Fibroblast of skin of left quadriceps (primary cell): ENCODE results near the gene SHLD2.
A peak's percentile ranks its signal among the peaks of the same experiment; 100 is the strongest.
"Not testable (repeated sequence)": the region's sequence is repeated elsewhere in the genome, so short reads cannot be mapped to it uniquely, and the experiment has no call there.

Experiments used
- DNase-seq, 2 experiments: peaks; one replicate each; pipeline ENCODE4 v3.0.0-alpha.2; 2013; ENCODE audit warnings: low read depth in 2 of 2

SHLD2 gene

DNA sequence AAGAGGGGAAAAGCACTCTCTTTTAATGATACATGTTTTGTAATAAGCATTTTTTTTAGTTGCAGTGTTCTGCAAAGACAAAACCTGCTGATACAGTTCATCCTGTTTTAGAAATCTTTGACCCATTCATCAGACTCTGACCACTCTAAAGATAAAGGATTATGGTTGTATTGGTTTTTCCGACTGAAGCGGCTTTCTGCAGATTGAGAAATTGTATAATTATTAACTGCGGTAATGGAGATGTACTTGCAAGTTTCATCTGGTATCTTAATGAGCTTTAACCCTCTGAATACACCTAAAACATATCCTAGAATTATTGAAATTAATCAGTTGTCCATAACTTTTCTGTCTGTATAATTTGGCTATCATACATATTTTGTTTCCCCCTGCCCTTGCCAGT, 50.6 kb downstream of the SHLD2 start:
- not testable (repeated sequence) for DNase-seq

- not testable (repeated sequence) for DNase-seq
Measured at GRCh38 chr10:87149020-87149609, 54.1 kb downstream of the SHLD2 start.

- not testable (repeated sequence) for DNase-seq
Measured at GRCh38 chr10:87151516-87151915, 56.5 kb downstream of the SHLD2 start.

- not testable (repeated sequence) for DNase-seq
Measured at GRCh38 chr10:87156841-87157240, 61.8 kb downstream of the SHLD2 start.

GRCh38 chr10:87157821-87158220, 62.8 kb downstream of the SHLD2 start:
- peak; percentile 10 to 15 for DNase-seq

DNA sequence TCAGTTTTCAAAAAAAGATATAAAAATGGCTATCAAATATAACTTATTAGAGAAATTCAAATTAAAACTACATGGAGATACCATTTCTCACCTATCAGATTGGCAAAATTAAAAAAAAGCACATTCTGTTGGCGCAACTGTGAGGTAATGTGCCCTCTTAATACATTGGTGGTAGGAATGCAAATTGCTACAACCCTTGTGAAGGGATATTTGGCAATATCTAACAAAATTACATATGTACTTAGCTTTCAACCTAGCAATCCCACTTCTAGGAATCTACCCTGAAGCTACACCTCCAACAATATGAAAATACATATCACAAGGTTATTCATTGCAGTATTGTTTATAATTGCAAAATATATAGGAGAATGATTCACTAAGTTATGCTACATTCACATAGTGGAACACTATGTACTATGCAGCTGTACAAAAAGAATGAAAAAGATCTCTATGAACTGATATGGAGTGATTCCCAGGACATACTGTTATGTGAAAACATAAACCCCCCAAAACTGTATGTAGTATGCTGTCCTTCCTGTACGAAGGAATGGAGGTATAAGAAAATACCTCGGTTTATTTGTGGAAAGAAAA, 67.8 kb downstream of the SHLD2 start:
- DNase-seq = not testable (repeated sequence)

DNA sequence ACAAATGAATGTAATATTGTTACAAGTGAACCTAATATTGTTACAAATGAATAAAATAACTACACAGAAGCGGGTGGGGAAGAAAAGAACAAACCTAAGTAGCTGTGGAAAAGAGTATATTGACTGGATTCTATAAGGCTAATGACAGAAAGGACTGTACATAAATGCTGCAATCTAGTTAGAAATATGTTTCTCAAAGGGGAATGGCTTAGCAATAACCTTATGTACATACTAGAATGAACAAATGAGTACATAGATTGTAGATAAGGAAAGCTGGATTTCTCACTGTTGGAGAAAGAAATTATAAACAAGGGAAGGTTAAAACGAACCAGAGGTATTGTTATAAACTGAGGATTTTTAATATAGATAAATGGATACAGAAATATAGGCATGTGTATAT, 68.4 kb downstream of the SHLD2 start:
- not testable (repeated sequence) for DNase-seq

GRCh38 chr10:87169857-87170256, 74.9 kb downstream of the SHLD2 start:
- DNase-seq = not testable (repeated sequence)

- not testable (repeated sequence) for DNase-seq
Measured at GRCh38 chr10:87170705-87171104, 75.7 kb downstream of the SHLD2 start.

- DNase-seq = not testable (repeated sequence)
Measured at GRCh38 chr10:87171670-87172069, 76.7 kb downstream of the SHLD2 start.

DNA sequence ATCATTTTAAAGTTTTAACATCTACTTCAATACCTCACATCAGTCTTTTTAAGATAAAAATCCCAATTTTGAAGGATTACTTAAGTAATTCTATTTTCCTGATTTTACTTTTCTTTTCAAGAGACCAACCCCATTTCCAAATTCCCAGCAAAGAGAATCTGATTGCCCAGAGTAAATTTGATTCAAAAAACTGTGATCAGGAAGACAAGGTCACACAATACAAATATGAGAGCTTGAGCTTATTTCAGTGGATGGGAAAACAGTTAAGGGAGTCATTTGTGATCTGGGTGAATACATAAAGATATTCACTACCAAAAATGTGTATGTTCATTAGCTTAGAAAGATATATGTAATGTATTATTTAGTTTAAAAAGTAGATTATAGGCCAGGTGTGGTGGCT, 77.2 kb downstream of the SHLD2 start:
- DNase-seq = not testable (repeated sequence)

GRCh38 chr10:87177587-87177986, 82.6 kb downstream of the SHLD2 start:
- not testable (repeated sequence) for DNase-seq

- DNase-seq = not testable (repeated sequence)
Measured at GRCh38 chr10:87184421-87184820, 89.4 kb downstream of the SHLD2 start.

GRCh38 chr10:87186016-87186415, 91.0 kb downstream of the SHLD2 start:
- not testable (repeated sequence) for DNase-seq

DNA sequence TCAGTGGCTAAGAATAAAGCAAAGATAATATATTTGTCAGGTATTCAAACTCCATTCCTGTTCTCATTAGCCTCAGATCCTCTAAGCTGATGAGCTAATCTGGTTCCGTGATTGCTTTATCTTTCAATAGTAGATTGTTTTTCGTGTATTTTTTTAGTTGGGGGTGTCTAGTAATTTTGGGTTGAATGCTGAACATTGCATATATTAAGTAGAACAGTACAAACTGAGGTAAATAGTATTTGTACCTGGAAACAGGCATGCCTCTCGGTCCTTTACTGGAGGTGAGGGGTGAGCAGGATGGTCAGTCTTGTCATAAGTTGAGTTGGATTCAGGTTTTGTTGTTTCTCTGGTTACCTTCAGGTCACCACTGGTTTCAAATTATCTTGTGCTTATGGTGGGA, 92.6 kb downstream of the SHLD2 start:
- DNase-seq = not testable (repeated sequence)

- not testable (repeated sequence) for DNase-seq
Measured at GRCh38 chr10:87191841-87192240, 96.8 kb downstream of the SHLD2 start.

DNA sequence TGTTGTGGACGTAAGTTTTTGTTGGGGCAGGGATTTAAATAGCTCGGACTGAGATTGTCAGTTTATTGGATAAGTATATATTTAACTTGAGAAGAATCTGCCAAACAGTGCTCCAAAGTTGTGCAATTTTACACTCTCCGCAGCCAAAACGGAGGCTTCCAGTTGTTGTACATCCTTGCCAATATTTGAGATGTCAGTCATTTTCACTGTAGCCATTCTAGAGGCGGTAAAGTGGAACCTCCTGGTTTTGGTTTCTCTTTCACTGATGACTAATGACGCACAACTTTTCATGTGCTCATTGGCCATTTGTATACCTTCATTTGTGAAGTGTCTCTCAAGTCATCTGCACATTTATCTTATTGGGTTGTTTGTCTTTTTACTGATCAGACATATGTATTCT, 105.9 kb downstream of the SHLD2 start:
- not testable (repeated sequence) for DNase-seq

DNA sequence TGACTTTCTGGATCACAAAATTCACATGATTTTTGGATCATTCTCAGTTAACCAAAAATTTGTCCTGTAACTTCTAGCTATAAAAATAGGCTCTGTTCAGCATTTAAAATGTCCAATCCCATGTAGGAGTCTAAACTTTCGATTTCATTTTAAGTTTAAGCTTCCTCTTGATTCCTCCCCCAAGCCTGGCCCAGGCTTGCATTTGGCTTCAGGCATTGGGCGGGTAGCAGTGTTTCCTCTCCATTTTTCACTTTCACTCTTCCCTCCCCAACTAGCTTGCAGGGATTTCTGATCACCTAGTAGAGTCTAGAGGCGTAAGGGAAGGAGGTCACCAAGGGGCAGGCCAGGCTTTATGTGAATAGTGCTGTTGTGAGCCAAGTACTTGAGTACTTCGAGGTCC, 109.8 kb downstream of the SHLD2 start:
- not testable (repeated sequence) for DNase-seq

GRCh38 chr10:87206922-87207321, 111.9 kb downstream of the SHLD2 start:
- not testable (repeated sequence) for DNase-seq

GRCh38 chr10:87210309-87210708, 115.3 kb downstream of the SHLD2 start:
- DNase-seq = not testable (repeated sequence)

GRCh38 chr10:87211848-87212247, 116.8 kb downstream of the SHLD2 start:
- DNase-seq = not testable (repeated sequence)

DNA sequence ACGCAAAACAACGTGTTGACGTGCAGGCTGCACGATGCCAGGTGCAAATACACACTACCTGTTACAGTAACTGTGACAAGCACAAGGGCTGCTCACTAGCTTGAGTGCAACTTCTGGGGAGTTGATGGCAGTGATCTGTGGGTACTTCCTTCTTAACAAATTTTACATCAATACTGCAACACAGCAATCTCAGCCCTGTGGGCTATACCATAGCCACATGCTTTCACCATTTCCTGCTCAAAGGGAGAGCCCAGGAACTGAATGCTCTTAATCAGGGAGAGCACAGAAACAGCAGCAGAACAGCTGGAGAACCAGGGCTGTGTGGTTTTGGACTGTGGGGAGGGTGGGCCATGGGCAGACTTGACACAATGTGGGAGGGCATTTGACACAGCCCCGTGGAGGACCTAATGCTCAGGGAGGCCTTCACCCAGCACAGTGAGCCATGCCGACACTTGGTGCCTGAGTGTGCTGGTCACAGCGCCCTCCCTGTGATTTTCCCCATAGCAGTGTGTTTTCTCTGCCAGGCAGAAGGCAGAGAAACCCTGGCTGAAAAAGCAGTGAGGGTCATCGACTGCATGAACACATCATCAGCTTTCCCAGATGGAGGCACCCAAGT, 118.3 kb downstream of the SHLD2 start:
- not testable (repeated sequence) for DNase-seq

DNA sequence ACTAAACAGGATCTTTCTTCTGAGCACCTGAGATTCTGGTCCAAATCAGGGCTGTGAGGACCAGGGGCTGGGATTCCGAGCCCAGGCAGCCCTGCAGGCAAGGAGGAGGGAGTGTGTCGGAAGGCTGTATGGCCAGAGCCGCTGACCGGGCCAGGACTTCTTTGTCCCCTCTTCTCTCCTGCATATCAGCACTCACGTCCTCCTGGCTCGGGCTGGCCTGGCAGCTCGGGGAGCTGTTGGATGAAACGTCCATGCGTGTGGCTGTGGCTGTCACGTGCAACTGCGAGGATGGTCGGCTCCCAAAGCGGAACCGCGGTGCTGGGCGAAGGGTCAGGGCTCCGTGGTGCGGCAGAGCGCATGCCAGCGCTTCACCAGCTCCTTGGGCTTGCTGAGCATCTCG, 118.8 kb downstream of the SHLD2 start:
- DNase-seq = not testable (repeated sequence)
